ENCODE results near the gene GPR78.

Gene GPR78

DNA sequence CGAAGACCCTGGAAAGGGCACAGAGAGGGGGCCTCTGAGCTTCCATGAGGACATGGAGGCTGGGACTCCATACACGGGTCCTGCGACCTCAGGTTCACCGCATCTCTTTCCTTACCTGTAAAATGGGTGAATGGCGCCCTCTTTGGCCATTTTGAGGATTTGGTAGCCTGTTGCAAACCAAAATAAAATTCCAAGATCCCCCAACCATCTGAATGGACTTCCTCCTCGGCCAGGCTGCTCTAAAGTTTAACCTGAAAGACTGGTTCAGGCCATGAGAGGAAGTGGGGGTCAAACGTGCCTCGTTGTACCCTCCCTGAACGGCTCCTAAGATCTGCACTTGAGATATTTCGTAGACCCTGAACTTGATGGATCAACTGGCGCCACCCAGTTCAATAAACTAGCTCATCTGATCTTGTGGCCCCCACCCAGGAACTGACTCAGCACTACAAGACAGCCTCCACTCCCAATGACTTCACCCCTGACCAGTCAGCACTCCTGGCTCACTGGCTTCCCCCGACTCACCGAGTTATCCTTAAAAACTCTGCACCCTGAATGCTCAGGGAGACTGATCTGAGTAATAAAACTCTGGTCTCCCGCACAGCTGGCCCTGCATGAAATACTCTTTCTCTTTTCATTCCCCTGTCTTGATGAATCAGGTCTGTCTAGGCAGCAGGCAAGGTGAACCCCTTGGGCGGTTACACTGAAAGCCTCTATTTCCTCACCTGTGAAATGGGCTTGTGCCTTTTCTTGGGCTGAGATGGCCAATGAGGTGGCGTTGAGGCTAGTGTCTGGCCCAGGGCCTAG, 32.9 kb upstream of the GPR78 start:
- no peak for DNase-seq (ENCODE audit: low spot score)

DNA sequence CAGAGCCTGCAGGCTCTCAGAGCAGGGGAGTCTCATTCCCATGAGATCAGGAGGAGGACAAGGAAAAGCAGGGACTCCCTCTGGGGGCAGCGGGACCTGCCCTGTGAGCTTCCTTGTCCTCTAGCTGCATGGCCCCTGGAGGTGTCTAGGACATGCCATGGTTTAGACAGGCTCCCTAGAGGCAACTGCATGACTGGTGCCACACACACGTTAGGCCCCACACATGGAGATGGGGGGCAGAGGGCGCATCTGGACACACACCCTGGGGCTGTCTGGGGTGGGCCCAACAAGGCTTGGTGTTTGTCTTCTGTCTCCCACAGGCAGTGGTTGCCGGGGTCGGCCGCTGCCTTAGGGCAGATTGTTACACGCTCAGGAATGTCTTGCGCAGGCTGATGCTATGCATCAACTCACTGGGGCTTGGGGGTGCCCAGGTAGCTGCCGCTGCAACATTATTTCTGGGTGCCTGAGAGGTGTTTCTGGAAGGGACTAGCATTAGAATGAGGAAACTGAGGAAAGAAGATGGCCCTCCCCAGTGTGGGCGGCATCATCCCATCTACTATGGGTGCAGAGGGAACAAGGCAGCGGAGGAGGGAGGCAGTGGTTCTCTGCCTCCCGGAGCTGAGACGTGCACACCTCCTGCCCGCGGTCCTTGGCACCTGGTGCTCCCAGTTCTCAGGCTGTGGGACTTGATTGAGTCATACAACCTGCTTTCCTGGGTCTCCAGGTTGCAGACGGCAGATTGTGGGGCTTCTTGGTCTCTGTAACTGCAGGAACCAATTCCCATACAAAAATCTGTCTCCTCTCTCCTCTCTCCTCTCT, 32.1 kb upstream of the GPR78 start:
- DNase-seq (ENCODE audit: low spot score) = no peak

- no peak for DNase-seq (ENCODE audit: low spot score)
Measured at GRCh38 chr4:8548731-8549351, 31.4 kb upstream of the GPR78 start.

DNA sequence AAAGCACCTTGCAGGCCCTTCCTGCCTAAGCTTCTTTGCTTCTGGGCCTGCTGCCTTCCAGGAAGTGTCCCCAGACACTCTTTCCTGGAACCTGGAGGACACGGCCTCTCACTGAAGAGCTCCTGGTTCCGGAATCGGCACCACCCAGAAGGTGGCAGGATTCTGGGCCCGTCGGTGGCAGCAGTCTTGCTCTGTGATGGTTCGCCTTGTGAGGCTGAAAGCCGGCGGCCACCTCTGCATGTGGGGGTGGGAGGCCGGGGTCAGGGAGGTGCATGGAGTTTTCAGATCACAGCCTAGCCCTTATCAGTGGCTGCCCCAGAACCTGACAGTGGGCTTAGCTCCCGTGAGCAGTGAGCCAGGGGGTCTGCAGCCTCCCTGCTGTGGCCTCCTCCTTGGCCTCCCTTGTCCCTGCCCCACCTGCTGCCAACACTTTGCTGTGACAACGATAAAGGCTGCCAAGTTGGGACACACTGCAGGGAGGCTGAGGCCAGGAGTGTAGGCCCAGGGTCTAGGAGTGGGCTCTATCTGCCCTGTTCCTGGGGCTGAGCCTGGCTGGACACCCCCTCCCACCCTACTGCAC, 30.8 kb upstream of the GPR78 start:
- no peak for DNase-seq (ENCODE audit: low spot score)

- DNase-seq (ENCODE audit: low spot score) = no peak
Measured at GRCh38 chr4:8550691-8551090, 29.5 kb upstream of the GPR78 start.

- no peak for DNase-seq (ENCODE audit: low spot score)
Measured at GRCh38 chr4:8552024-8552423, 28.2 kb upstream of the GPR78 start.

- DNase-seq (ENCODE audit: low spot score) = no peak
Measured at GRCh38 chr4:8552581-8553205, 27.5 kb upstream of the GPR78 start.

- DNase-seq (ENCODE audit: low spot score) = no peak
Measured at GRCh38 chr4:8553216-8553615, 27.0 kb upstream of the GPR78 start.

GRCh38 chr4:8553991-8554405, 26.2 kb upstream of the GPR78 start:
- no peak for DNase-seq (ENCODE audit: low spot score)

- no peak for DNase-seq (ENCODE audit: low spot score)
Measured at GRCh38 chr4:8554555-8555100, 25.6 kb upstream of the GPR78 start.

DNA sequence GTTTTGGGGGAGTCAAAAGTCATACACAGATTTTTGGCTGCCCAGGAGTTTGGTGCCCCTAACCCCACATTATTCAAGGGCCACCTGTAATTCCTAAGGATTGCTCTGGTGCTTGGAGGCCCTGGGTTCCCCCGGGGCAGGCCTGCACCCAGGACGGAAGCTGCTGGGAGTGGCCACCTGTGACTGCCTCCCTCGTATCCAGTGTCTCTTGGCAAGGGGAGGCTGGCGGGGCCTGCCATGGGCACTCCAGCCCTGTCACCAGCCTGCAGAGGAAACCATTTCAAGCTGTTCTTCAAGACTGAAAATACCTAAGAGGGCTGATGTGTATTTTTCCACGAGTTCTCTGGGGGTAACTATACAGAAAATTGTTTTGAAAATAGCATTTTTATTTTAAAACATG, 24.5 kb upstream of the GPR78 start:
- DNase-seq (ENCODE audit: low spot score) = no peak

GRCh38 chr4:8556341-8557150, 23.6 kb upstream of the GPR78 start:
- no peak for DNase-seq (ENCODE audit: low spot score)

DNA sequence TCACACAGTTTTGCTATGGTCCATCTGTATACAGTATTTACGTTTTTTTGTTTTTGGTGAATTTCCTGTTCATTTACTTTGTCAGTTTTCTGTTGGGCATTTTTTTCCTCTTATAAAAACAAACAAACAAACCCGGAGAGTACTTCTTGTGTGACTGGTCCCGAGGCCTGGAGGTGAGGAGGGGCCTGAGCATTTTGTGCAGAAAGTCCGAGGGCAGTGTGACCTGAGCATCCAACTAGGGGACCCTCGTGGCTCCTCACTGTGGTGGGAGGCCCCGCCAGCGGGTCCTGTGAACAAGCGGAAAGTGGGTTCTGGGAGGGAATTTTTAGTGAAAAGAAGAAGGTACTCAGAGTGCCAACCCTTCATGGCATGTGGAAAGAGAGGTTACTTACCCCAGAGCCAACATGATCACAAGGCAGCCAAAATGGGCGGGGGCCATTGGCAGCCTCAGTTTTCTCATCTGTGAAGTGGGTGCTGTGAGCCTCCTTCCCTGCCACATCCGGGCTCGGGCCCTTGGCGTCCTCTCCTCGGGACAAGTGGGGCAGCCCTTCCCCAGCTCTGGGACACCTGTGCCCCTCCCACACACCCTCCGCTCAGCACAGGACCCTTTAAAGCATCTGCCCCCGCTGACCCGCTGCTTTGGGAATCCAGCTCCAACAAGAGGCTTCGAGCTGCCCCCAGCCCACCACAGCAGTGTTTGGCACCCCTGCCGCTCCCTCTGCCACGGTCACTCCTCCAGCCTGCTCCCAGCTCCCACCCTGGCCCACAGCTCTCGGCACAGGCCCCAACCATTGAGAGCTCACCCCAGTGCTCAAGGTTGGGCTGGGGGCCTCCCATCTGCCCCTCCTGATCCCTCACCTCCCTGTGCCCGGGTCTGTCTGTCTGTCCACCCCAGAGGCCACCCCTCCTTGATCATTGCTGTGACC, 22.8 kb upstream of the GPR78 start:
- DNase-seq (ENCODE audit: low spot score) = no peak

DNA sequence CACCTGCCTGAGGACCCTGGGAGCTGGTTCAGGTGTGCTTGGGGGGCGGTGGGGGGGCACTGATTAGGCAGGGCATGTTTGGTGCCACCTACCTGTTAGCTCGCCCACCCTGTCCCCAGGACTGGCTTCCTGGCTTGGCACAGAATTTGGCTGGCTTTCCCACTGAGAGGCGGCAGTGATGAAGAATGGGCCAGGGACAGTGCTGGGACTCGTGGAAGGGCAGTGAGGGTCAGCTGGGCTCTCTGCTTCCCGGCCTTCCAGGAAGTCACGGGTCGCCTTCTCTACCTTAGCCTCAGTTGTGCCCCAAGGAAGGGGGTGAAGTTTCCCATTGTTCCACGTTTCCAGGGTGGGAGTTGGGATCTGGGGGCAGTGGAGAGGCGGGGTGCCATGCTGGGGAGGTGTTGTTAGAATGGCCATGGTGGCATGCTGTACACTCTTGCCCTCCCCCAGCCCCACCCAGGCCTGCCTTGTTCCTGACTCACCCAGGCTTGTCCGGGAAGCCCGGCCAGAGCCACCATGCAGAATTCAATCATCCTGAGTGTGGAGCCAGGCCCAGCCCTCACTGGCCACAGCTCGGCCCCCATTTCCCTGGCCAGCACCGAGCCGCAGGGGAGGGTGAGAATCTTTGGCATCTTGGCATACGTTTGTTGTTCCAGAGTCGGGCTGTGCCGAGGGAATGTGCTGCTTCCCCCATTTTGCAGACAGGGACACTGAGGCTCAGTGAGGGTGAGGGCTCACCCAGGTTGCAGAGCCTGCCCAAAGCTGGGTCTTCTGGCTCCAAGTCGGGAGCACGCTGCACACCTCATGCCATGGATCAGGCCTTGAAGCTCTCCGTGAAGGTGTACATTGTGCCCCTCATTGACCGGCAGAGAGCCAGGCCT, 21.9 kb upstream of the GPR78 start:
- DNase-seq (ENCODE audit: low spot score) = no peak

DNA sequence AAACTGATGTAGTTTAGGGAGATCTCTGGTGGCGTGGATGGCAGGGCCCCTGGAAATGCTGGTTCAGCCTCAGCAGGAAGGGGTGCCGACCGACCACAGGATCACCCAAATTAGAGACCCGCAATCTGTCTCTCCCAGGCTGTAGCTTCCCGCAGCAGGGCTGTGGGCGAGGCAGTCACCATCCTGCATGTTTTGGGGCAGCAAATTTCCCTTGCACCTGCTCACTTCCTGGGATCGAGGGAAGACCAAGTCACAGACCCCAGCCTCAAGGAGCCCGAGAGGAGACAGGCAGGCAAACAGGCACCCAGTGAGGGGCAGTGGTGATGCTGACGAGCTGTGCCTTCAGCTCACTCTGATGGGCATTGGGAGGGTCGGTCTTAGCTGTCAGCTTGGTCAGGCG, 21.2 kb upstream of the GPR78 start:
- no peak for DNase-seq (ENCODE audit: low spot score)

DNA sequence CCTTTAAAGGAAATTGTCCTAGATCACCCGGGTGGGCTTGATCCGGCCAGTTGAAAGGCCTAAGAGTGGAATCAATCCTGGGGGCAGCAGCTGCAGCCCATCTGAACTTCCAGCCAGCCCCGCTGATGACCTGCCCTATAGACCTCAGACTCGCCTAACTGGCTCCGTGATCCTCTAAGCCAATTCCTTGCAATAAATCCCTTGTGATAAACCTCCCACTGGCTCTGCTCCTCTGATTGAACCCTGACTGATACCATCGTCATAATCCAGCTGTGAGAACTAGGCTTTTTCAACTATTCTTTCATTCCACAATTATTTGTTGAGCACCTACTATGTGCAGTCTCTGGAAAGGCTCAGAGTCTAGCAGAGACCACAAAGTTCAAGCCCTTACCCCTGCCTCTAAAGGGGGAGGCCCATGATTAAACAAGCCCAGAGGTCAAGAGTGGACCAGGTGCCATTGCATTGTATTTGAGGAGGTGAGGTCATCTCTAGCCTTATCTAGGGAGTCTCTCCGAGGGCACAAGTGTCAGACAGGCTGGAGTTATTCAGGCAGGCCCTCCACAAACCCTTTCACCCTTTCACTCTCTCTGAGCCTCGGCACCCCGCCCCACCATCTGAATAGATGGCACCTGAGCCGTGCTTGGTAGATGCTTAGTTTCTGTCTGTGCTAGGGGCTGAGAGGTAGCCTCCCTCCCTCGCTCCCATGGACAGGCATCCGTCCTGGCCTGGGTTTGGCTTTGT, 20.5 kb upstream of the GPR78 start:
- DNase-seq (ENCODE audit: low spot score) = no peak

GRCh38 chr4:8560265-8561047, 19.7 kb upstream of the GPR78 start:
- DNase-seq (ENCODE audit: low spot score) = no peak
